ENCODE results near the gene INPP5A. TPM values are rescaled to one million over a fixed set of nuclear protein-coding genes. Genes with fewer than 3 reads are reported as not detected.
A peak's percentile ranks its signal among the peaks of the same experiment; 100 is the strongest.

INPP5A gene
- total and polyA plus RNA-seq, 11 donors = 38.6 to 179 (median 102) TPM

DNA sequence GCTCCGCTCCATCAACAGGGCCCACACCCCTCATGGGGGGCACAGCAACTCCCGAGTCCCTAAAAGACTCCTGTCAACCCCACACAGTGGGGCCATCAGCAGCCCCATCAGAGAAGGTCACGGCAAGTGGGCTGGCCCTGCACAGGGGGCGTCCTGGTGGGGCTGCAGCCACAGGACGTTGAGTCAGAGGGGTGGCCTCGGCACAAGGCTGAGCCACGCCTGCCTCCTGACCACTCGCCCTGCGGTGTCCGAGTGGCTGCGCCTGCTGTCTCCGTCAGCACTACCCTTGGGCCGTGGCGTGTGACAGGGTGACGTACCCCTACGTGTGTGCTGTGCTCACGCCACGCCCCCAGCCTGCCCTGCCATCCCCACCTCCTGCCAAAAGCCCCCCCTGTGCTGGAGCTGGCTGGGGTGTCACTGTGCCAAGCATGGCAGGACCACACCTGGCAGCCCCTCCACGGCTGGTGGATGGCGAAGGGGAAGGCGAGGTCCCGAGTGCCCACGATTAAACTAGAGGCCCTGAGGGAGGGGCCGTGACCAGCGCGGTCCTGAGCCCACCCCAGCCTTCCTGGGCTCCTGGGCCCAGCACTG, 274.4 kb downstream of the INPP5A start:
- DNase-seq (peak in 3 of 5 donors; percentile 3 to 58 (median 19)), ATAC-seq (no peak)
- Histone ChIP-seq H3K4me1 (no peaks in the 10 kb centered on the region), H3K36me3 (no peaks in the 10 kb centered on the region), H3K27me3 (peaks cover 0 to 55% (median 11%) of the 10 kb centered on the region in 9 donors), H3K27ac (no peak overlapping the region), H3K4me3 (no peak overlapping the region), H3K9me3 (no peaks in the 10 kb centered on the region)
- TF ChIP-seq, protein P1, sequence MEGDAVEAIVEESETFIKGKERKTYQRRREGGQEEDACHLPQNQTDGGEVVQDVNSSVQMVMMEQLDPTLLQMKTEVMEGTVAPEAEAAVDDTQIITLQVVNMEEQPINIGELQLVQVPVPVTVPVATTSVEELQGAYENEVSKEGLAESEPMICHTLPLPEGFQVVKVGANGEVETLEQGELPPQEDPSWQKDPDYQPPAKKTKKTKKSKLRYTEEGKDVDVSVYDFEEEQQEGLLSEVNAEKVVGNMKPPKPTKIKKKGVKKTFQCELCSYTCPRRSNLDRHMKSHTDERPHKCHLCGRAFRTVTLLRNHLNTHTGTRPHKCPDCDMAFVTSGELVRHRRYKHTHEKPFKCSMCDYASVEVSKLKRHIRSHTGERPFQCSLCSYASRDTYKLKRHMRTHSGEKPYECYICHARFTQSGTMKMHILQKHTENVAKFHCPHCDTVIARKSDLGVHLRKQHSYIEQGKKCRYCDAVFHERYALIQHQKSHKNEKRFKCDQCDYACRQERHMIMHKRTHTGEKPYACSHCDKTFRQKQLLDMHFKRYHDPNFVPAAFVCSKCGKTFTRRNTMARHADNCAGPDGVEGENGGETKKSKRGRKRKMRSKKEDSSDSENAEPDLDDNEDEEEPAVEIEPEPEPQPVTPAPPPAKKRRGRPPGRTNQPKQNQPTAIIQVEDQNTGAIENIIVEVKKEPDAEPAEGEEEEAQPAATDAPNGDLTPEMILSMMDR (IDR thresholded peaks at IDR 0.05) = no peak
- no peak for TF ChIP-seq POLR2A (IDR thresholded peaks at IDR 0.05)
- WGBS, 4 donors = 81 to 89% (median 85%) methylated on average over 18 to 26 of the region's 26 CpGs
- intact Hi-C loops (cut with DNase I) = no loop called here

DNA sequence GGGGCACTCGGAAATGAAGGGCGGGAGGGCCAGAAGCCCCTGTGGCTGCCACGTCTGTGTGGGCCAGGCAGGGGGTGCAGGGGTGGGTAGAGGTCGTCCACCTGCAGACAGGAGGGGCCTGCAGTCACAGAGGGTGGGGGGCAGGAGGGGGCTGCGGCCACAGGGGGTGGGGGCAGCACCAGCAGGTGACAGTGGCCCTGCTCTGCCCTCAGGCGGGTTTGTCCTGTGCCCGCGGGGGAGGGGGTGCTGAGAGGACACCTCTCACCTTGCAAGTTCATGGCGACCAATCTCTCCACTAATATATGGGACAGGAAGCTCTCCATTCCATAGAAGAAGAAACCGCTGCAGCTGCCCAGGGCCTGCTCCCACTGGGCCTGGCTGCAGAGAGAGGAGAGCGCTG, 274.9 kb downstream of the INPP5A start:
- no peak for DNase-seq
- 72 to 86% (median 75%) methylated on average over 11 of the region's 11 CpGs for WGBS, 4 donors

DNA sequence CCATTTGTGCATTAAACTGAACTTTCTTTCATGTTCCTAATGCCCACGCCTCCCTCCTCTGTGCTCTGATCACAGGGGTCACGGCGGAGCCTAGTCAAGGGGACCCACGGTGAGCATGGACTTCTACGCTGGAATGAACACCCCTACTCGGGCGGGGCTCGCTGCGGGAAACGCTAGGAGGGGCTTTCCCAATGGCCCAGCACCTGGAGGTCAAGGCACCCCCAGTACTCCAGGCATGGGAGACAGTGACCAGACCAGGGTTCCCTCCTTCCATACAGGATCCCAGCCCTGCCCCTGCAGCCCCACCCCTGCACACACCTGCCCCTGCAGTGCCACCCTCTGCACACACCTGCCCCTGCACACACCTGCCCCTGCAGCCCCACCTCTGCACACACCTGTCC, 275.4 kb downstream of the INPP5A start:
- 82 to 90% (median 84%) methylated on average over 10 of the region's 10 CpGs for WGBS, 4 donors
- peaks cover 0 to 63% (median 11%) of the 10 kb centered on the region in 9 donors for H3K27me3 ChIP-seq
- intact Hi-C loops (cut with DNase I) = no loop called here
- no peak overlapping the region for H3K27ac ChIP-seq
- H3K36me3 ChIP-seq = no peaks in the 10 kb centered on the region
- no peaks in the 10 kb centered on the region for H3K9me3 ChIP-seq
- DNase-seq (no peak), ATAC-seq (no peak)
- no peaks in the 10 kb centered on the region for H3K4me1 ChIP-seq
- H3K4me3 ChIP-seq = no peak overlapping the region
- TF ChIP-seq, protein P1 (IDR thresholded peaks at IDR 0.05) = no peak
- no peak for TF ChIP-seq POLR2A (IDR thresholded peaks at IDR 0.05)

More for the DNA sequence above, 274.9 kb downstream of the INPP5A start:
- Histone ChIP-seq H3K27ac (no peak overlapping the region), H3K27me3 (peaks cover 0 to 58% (median 11%) of the 10 kb centered on the region in 9 donors), H3K4me1 (no peaks in the 10 kb centered on the region), H3K4me3 (no peak overlapping the region), H3K36me3 (no peaks in the 10 kb centered on the region), H3K9me3 (no peaks in the 10 kb centered on the region)
- ATAC-seq = no peak
- intact Hi-C loops (cut with DNase I) = no loop called here
- TF ChIP-seq, protein P1 (IDR thresholded peaks at IDR 0.05) = no peak
- TF ChIP-seq POLR2A (IDR thresholded peaks at IDR 0.05) = no peak

DNA sequence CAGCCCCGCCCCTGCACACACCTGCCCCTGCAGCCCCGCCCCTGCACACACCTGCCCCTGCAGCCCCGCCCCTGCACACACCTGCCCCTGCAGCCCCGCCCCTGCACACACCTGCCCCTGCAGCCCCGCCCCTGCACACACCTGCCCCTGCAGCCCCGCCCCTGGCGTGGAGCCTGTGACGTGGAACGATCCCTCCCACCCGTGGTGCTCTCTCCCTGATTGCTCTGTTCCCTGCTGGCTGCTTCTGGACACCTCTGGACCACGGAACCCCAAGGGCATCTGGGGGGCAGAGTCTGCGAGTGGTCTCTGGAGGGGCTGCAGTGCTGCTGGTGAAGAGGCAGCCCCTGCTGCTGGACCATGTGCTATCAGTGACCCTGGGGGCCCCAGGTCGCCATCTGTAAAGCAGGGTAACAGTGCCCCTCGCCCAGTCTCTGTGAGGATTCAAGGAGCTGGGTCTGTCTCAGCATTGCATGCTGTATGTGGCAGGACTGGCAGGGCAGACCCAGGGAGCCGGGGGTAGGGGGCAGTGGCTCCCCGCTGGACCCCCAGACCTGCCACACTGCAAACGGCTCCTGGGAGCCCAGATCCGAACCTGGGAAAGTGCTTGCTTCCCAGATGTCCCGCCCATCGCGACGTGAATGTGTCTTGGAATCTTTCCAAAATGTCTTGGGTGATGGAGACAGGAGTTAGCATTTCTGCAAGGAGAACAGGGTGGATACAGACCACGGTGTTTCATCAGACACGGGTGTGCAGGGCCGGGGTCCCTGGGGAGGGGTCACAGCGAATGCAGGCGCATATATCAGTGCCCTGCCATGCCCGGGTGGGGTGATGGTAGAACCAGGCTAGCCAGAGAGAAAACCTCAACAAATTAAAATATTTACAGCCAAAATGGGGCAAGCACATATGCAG, 276.2 kb downstream of the INPP5A start:
- 55 to 71% (median 69%) methylated on average over 13 to 26 of the region's 28 CpGs for WGBS, 4 donors
- peak in 1 of 5 donors; percentile 22 for DNase-seq
- H3K27ac ChIP-seq = no peak overlapping the region
- no peaks in the 10 kb centered on the region for H3K9me3 ChIP-seq
- H3K36me3 ChIP-seq = no peaks in the 10 kb centered on the region
- TF ChIP-seq, protein P1 (IDR thresholded peaks at IDR 0.05) = no peak
- TF ChIP-seq POLR2A (IDR thresholded peaks at IDR 0.05) = no peak
- H3K27me3 ChIP-seq = peaks cover 0 to 71% (median 11%) of the 10 kb centered on the region in 9 donors
- intact Hi-C loops (cut with DNase I) = no loop called here
- no peak overlapping the region for H3K4me3 ChIP-seq
- H3K4me1 ChIP-seq = no peaks in the 10 kb centered on the region
- ATAC-seq = no peak
